Activated CD8-positive, alpha-beta memory T cell treated with anti-CD3 and anti-CD28 coated beads, Interleukin-2, amount 10 ng/mL, durations not matched to agents 7 days and 5 days (primary cell): ENCODE results near the gene TBC1D5. TPM values are rescaled to one million over a fixed set of nuclear protein-coding genes. Genes with fewer than 3 reads are reported as not detected.
"Not testable (repeated sequence)": the region's sequence is repeated elsewhere in the genome, so short reads cannot be mapped to it uniquely, and the experiment has no call there.

Source experiments
- ATAC-seq: fragments of 150-1000 bp; cut with Tn5 transposase; one replicate; pipeline ENCODE4 v1.10.0; 2021; ENCODE audit warnings: moderate library complexity
- CTCF ChIA-PET: fragments of 350-600 bp; sonication (Branson Sonifier 250); formaldehyde crosslinking; loops from one replicate; lab custom pipeline; 2021; ENCODE audit warnings: antibody characterized with exemption; lab: Charles Lee
- DNase-seq: peaks from one replicate; pipeline ENCODE4 v3.0.0-alpha.2; 2020
- H3K27ac Mint-ChIP-seq: one replicate; pipeline ENCODE4 v1.8.0; 2021; ENCODE audit warnings: mild to moderate bottlenecking, mixed read lengths
- H3K27me3 Mint-ChIP-seq: one replicate; pipeline ENCODE4 v1.8.0; 2021; ENCODE audit warnings: mixed read lengths
- H3K36me3 Mint-ChIP-seq: one replicate; pipeline ENCODE4 v1.8.0; 2021; ENCODE audit warnings: mild to moderate bottlenecking, mixed read lengths
- H3K4me1 Mint-ChIP-seq: one replicate; pipeline ENCODE4 v1.8.0; 2021; ENCODE audit warnings: mixed read lengths
- H3K4me3 Mint-ChIP-seq: one replicate; pipeline ENCODE4 v1.8.0; 2021; ENCODE audit warnings: mild to moderate bottlenecking, moderate library complexity, mixed read lengths
- H3K9me3 Mint-ChIP-seq: one replicate; pipeline ENCODE4 v1.8.0; 2022; ENCODE audit warnings: low read depth, mixed read lengths
- total RNA-seq, 2 experiments: library from RNA; stranded (reverse); gene quantifications; one replicate each; pipeline ENCODE4 v1.2.3, GENCODE V29; 2021

The TBC1D5 gene
- total RNA-seq, 2 experiments from 2014 or later, result 54.3 to 58.9 TPM

DNA sequence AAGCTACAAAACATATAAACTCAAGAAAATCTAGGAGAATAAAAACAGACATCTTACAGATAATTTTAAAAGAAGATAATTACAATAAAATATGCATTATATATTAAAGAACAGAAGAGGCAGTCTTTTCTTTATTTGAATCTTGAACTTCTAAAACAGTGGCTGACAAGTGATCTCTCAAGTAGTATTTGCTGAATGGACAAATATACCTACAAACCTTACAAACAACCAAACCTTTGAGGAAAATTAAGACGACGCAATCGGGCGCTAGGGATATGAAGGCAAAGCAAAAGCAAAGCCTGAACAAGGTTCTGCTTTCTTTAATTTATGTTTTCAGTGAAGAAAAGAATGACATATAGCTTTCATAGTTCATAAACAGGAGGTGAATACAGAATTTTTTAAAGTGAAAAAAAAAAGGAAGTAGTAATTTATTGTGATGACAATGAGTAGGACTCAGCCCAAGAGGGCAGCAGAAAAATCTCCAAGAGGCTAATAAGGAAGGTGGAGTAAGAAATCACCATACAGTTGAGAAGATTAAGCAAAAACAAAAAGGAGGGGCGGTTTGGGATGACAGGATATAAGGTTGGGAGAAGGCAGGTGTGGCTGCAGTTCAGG, 347.8 kb downstream of the TBC1D5 start:
- CTCF ChIA-PET, result no interaction called here

GRCh38 chr3:17392516-17392915, 349.9 kb downstream of the TBC1D5 start:
- H3K27ac Mint-ChIP-seq, CTCF ChIA-PET, H3K9me3 Mint-ChIP-seq, H3K4me3 Mint-ChIP-seq, H3K27me3 Mint-ChIP-seq, DNase-seq, H3K4me1 Mint-ChIP-seq, ATAC-seq: not testable (repeated sequence)
- peaks cover 30% of the 10 kb centered on the region for H3K36me3 Mint-ChIP-seq

More for the DNA sequence above, 347.8 kb downstream of the TBC1D5 start:
- DNase-seq (no peak), ATAC-seq (no peak)
- Mint-ChIP-seq H3K9me3 (no peaks in the 10 kb centered on the region), H3K27me3 (no peaks in the 10 kb centered on the region), H3K27ac (no peak overlapping the region), H3K4me1 (no peaks in the 10 kb centered on the region), H3K4me3 (no peak overlapping the region), H3K36me3 (peaks cover 30% of the 10 kb centered on the region)

DNA sequence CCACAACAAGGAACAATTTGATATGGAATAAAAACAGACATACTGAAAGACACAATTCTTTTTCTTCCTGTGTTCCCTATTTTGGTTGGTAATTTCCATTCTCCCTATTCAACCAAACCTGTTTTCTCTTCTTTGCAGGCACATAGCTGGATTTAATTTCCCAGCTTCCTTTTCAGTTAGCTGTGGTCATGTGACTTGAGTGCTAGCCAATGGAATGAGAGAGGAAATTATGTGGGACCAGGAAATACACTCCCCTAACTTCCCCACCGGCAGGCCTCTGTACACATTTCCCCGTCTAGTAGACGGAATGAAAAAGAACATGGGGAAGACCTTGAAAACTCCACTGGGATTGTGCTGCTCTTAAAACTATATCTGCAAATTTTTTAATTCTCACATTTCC, 351.6 kb downstream of the TBC1D5 start:
- Mint-ChIP-seq H3K9me3 (no peaks in the 10 kb centered on the region), H3K4me3 (no peak overlapping the region), H3K4me1 (no peaks in the 10 kb centered on the region), H3K27ac (no peak overlapping the region), H3K36me3 (peaks cover 32% of the 10 kb centered on the region), H3K27me3 (no peaks in the 10 kb centered on the region)
- ATAC-seq (no peak), DNase-seq (no peak)
- CTCF ChIA-PET, result interaction anchor here (1.8 kb wide), 1 partner anchor 450 kb away, joined by 4 read pairs; no protein-coding TSS in a partner anchor

DNA sequence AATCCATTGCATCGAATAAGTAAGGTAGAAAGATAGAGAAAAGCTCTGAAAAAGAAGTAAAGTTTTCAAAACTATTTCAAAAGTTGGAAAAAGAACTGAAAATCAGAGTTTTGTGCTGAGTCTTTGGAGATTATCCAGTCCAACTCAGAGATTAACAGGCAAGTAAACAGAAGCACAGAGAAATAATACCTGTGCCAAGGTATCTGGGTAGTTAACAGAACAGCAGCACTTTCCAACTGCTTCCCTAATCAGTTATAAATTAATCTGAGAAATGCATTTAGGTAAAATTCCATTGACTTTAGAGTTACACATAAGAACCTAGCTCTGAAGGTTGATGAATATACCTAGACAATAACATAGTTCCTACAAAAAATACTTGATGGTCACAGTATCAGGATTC, 355.3 kb downstream of the TBC1D5 start:
- no peaks in the 10 kb centered on the region for H3K9me3 Mint-ChIP-seq
- DNase-seq (no peak), ATAC-seq (no peak)
- CTCF ChIA-PET, result no interaction called here
- H3K36me3 Mint-ChIP-seq, result peaks cover 14% of the 10 kb centered on the region
- H3K27me3 Mint-ChIP-seq, result no peaks in the 10 kb centered on the region
- no peak overlapping the region for H3K4me3 Mint-ChIP-seq
- H3K4me1 Mint-ChIP-seq, result no peaks in the 10 kb centered on the region
- no peak overlapping the region for H3K27ac Mint-ChIP-seq

- no peaks in the 10 kb centered on the region for H3K9me3 Mint-ChIP-seq
- H3K4me1 Mint-ChIP-seq, result no peaks in the 10 kb centered on the region
- H3K4me3 Mint-ChIP-seq, result no peak overlapping the region
- H3K27ac Mint-ChIP-seq, result no peak overlapping the region
- peaks cover 9% of the 10 kb centered on the region for H3K36me3 Mint-ChIP-seq
- no peak for ATAC-seq
- no peaks in the 10 kb centered on the region for H3K27me3 Mint-ChIP-seq
- CTCF ChIA-PET, result no interaction called here
- no peak for DNase-seq
These were observed 356.0 kb downstream of the TBC1D5 start for GRCh38 chr3:17386432-17386831.

GRCh38 chr3:17384567-17385296, 357.7 kb downstream of the TBC1D5 start:
- peaks cover 5% of the 10 kb centered on the region for H3K36me3 Mint-ChIP-seq
- H3K4me1 Mint-ChIP-seq, result no peaks in the 10 kb centered on the region
- H3K4me3 Mint-ChIP-seq, result no peak overlapping the region
- DNase-seq (no peak), ATAC-seq (no peak)
- CTCF ChIA-PET, result no interaction called here
- H3K27me3 Mint-ChIP-seq, result no peaks in the 10 kb centered on the region
- H3K27ac Mint-ChIP-seq, result no peak overlapping the region
- H3K9me3 Mint-ChIP-seq, result no peaks in the 10 kb centered on the region

DNA sequence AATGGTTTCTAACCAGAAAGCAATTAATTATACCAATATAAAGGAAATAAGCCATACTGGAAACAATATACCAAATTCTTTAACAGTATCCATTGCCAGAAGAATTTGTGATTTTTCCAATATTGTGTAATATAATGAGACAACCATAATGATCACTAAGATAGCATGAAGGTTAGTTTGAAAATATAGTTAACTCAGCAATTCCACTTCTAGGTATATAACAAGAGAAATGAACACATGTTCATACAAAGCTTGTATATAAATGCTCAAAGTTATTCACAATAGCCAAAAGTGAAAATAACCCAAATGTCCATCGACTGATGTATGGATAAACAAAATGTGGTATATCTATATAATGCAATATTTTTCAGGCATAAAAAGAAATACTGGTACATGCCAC, 369.1 kb downstream of the TBC1D5 start:
- Mint-ChIP-seq H3K36me3 (peaks cover 7% of the 10 kb centered on the region), H3K9me3 (no peaks in the 10 kb centered on the region), H3K27ac (no peak overlapping the region), H3K4me1 (peaks cover 3% of the 10 kb centered on the region), H3K4me3 (no peak overlapping the region), H3K27me3 (no peaks in the 10 kb centered on the region)
- CTCF ChIA-PET, result no interaction called here
- no peak for DNase-seq
- ATAC-seq, result no peak

DNA sequence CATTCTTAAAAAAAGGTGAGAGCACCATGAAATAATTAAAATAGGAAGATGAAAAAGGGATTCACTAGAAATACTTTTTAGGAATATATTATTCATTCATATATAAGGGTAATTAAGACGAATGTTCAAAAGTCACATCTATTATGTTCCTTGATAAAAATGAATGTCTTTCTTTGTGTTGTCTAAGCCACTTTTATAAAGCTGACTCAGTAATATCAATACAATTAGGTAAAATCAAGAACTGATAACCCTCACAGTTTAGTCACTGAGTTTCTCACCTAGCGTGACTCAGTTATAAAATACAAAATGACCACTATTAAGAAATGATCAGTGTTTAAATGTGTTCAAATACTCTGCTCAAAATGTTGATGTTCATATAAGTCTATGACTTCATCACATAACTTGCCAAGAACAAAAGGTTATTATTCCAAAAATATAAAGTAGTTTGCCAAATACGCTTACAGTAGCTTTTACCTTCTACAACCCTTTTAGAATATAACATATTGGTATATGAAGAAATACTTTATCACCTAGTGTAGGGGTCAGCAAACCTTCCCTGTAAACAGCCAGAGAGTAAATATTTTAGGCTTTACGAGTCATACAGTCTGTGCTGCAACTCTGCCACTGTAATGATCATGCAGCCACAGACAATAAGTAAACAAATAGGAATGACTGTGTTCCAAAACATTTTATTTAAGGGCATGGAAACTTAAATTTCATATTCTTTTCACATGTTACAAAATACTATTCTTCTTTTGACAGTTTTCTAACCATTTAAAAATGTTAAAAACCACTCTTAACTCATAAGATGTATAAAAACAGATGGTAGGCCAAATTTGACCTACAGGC, 369.8 kb downstream of the TBC1D5 start:
- Mint-ChIP-seq H3K27me3 (no peaks in the 10 kb centered on the region), H3K27ac (no peak overlapping the region), H3K4me1 (peaks cover 3% of the 10 kb centered on the region), H3K4me3 (no peak overlapping the region), H3K9me3 (no peaks in the 10 kb centered on the region), H3K36me3 (peaks cover 7% of the 10 kb centered on the region)
- no peak for DNase-seq
- CTCF ChIA-PET, result no interaction called here
- ATAC-seq, result no peak

- Mint-ChIP-seq H3K9me3 (no peaks in the 10 kb centered on the region), H3K27me3 (no peaks in the 10 kb centered on the region), H3K36me3 (peaks cover 7% of the 10 kb centered on the region), H3K4me3 (no peak overlapping the region), H3K27ac (peak overlapping the region; percentile 32), H3K4me1 (peaks cover 3% of the 10 kb centered on the region)
- ATAC-seq, result no peak
- no peak for DNase-seq
- CTCF ChIA-PET, result no interaction called here
These were observed 372.5 kb downstream of the TBC1D5 start for GRCh38 chr3:17369973-17370372.

- CTCF ChIA-PET, result no interaction called here
- no peaks in the 10 kb centered on the region for H3K27me3 Mint-ChIP-seq
- H3K9me3 Mint-ChIP-seq, result no peaks in the 10 kb centered on the region
- H3K4me1 Mint-ChIP-seq, result peaks cover 3% of the 10 kb centered on the region
- ATAC-seq (no peak), DNase-seq (no peak)
- no peak overlapping the region for H3K4me3 Mint-ChIP-seq
- H3K27ac Mint-ChIP-seq, result no peak overlapping the region
- peaks cover 11% of the 10 kb centered on the region for H3K36me3 Mint-ChIP-seq
These were observed 375.3 kb downstream of the TBC1D5 start for GRCh38 chr3:17367171-17367570.

- Mint-ChIP-seq H3K4me3 (no peak overlapping the region), H3K27ac (no peak overlapping the region), H3K27me3 (no peaks in the 10 kb centered on the region), H3K36me3 (peaks cover 6% of the 10 kb centered on the region), H3K9me3 (no peaks in the 10 kb centered on the region), H3K4me1 (no peaks in the 10 kb centered on the region)
- CTCF ChIA-PET, result no interaction called here
- DNase-seq (no peak), ATAC-seq (no peak)
These were observed 381.4 kb downstream of the TBC1D5 start for GRCh38 chr3:17360991-17361390.

DNA sequence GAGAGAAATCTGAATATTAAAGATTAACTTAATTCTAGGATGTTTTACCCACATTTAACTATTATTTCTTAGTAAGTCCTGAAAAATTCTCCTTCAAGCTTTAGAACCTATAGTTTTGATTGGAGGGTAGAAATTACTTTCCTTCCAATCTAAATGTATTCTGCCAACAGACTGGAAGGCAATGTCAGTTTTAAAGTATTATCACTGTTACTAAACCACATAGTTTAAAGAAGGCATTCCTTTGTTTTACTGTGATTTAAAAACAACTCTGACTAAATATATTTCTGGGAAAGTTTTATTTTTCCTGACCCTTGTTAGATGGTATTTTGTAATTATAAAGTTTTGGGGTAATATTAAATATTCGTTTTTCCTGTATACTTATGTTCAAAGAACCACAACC, 382.5 kb downstream of the TBC1D5 start:
- H3K27me3 Mint-ChIP-seq, result no peaks in the 10 kb centered on the region
- peaks cover 6% of the 10 kb centered on the region for H3K36me3 Mint-ChIP-seq
- H3K9me3 Mint-ChIP-seq, result no peaks in the 10 kb centered on the region
- no peak for DNase-seq
- ATAC-seq, result no peak
- H3K4me3 Mint-ChIP-seq, result no peak overlapping the region
- CTCF ChIA-PET, result no interaction called here
- H3K4me1 Mint-ChIP-seq, result no peaks in the 10 kb centered on the region
- H3K27ac Mint-ChIP-seq, result no peak overlapping the region

GRCh38 chr3:17357035-17357710, 385.3 kb downstream of the TBC1D5 start:
- no peaks in the 10 kb centered on the region for H3K4me1 Mint-ChIP-seq
- H3K27ac Mint-ChIP-seq, result no peak overlapping the region
- H3K36me3 Mint-ChIP-seq, result peaks cover 3% of the 10 kb centered on the region
- H3K4me3 Mint-ChIP-seq, result no peak overlapping the region
- ATAC-seq, result no peak
- DNase-seq, result no peak
- CTCF ChIA-PET, result no interaction called here
- no peaks in the 10 kb centered on the region for H3K9me3 Mint-ChIP-seq
- no peaks in the 10 kb centered on the region for H3K27me3 Mint-ChIP-seq
